Middle frontal gyrus (tissue), 1 donor: ENCODE measurements around the gene CCDC159.
A peak's percentile ranks its signal among the peaks of the same experiment; 100 is the strongest.
"Not testable (repeated sequence)": the region's sequence is repeated elsewhere in the genome, so short reads cannot be mapped to it uniquely, and the experiment has no call there.

Experiments used
- DNase-seq: peaks from one replicate; pipeline ENCODE4 v3.0.0-alpha.2; 2015; ENCODE audit warnings: low spot score; ENCODE audit errors: extremely low spot score

The CCDC159 gene, protein sequence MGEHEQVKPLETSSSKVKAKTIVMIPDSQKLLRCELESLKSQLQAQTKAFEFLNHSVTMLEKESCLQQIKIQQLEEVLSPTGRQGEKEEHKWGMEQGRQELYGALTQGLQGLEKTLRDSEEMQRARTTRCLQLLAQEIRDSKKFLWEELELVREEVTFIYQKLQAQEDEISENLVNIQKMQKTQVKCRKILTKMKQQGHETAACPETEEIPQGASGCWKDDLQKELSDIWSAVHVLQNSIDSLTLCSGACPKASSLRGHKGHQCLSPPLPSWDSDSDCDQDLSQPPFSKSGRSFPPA

DNA sequence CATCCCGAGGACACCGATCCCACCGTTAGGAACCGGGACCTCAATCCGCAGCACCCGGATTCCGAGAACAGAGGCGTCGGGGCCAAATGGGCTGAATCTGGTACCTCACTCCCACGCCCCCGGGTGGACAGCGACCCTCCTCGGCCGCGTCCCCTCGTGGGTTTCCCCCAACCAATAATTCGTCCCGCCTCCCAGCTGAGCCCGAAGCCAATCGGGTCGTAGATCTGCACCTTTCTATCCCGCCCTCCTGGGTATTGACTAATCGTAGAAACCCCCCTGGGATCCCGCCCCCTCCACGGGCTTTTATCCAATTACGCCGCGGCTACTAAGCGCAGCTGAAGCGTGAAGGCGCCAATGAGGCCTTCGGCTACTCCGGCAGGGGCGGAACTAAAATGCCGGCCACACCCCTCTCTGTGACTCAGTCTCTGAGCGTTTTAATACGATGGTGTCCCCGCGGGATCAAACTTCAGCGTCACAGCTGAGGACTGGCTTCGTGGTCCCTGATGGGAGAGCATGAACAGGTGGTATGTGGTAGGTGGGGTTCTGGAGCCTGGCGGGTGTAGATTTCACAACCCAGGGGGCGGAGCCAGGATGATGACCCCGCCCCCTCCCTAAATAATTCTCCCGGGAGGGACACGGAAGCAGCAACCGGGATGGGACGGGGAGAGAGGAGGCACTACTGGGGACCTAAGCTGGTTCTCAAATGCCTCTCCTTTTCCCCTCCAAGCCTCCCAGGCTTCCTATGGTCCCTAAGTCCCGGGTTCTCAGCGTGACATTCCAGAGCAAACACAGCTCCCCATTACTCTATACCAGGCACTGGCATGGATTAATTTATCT lies at the start of gene CCDC159, which contains the start of gene TMEM205:
Gene CCDC159, plus strand, starts transcription at position 416 of the 837 bp plus-strand sequence. Its CDS starts 88 bp downstream, at position 504.
Gene TMEM205, minus strand, starts transcription at position 165 of the 837 bp plus-strand sequence. CDS start 649 bp downstream, outside the sequence.
- DNase-seq = peak; percentile 99

- no peak for DNase-seq
Observed at GRCh38 chr19:11299946-11300810, 46.1 kb upstream of the CCDC159 start.

DNA sequence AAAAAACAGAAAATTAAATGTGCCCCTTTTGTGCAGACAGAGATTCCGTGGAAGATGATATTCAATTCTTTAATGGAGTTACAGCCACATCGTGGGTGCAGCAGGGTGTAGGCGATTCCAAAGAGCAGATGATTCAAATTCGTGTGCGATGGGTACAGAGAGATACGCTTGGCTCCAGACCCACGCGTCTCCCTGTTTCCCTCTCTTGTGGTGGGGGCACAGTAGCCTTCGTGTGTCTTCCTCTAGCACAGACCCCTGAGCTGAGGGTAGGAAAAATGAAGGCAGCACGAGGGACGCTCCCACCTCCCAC lies 45.6 kb upstream of the CCDC159 start:
- no peak for DNase-seq

DNA sequence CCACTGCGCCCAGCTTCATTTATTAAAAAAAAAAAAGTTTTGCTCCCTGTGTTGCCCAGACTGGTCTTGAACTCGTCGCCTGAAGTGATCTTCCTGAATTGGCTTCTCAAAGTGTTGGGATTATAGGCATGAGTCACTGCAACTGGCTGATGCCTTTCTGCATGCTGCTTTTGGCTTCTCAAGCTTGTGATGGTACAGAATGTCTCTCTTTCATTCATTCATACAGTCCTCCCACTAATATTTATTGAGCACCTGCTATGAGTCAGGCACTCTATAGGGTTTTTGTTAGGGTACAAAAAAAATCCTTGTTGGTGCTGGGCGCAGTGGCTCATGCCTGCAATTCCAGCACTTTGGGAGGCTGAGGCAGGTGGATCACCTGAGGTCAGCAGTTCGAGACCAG lies 41.4 kb upstream of the CCDC159 start:
- DNase-seq = no peak

DNA sequence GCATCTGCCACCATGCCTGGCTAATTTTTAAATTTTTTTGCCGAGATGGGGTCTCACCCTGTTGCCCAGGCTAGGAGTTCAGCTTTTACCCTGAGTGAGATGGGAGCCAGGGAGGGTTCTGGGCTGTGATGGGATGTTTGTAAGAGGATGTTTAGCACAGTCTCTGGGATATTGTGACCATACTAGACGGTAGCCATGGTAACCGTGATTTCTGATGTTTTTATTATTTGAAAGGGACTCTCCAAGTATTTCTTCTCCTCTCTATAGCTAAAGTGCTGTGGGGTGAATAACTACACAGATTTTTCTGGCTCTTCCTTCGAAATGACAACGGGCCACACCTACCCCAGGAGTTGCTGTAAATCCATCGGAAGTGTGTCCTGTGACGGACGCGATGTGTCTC lies 40.0 kb upstream of the CCDC159 start:
- DNase-seq = no peak

DNA sequence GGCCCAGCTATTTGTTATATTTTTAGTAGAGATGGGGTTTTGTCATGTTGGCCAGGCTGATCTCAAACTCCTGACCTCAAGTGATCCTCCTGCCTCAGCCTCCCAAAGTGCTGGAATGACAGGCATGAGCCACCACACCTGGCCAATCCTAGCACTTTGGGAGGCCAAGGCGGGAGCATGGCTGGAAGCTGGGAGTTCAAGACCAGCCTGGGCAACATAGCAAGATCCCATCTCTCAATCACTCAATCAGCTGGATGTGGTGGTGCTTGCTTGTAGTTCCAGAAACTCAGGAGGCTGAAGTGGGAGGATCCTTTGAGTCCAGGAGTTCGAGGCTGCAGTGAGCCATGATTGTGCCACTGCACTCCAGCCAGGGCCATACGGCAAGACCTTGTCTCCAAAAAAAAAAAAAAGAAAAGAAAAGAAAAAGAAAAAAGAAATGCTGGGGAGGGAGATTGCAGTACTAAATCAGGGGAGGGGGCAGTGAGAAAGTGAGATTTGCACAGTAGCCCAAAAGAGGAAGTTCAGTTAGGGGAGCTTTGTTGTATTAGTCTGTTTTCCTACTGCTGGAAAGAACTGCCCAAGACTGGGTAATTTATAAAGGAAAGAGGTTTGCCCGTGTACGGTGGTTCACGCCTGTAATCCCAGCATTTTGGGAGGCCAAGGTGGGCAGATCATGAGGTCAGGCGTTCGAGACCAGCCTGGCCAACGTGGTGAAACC lies 25.9 kb upstream of the CCDC159 start:
- not testable (repeated sequence) for DNase-seq

DNA sequence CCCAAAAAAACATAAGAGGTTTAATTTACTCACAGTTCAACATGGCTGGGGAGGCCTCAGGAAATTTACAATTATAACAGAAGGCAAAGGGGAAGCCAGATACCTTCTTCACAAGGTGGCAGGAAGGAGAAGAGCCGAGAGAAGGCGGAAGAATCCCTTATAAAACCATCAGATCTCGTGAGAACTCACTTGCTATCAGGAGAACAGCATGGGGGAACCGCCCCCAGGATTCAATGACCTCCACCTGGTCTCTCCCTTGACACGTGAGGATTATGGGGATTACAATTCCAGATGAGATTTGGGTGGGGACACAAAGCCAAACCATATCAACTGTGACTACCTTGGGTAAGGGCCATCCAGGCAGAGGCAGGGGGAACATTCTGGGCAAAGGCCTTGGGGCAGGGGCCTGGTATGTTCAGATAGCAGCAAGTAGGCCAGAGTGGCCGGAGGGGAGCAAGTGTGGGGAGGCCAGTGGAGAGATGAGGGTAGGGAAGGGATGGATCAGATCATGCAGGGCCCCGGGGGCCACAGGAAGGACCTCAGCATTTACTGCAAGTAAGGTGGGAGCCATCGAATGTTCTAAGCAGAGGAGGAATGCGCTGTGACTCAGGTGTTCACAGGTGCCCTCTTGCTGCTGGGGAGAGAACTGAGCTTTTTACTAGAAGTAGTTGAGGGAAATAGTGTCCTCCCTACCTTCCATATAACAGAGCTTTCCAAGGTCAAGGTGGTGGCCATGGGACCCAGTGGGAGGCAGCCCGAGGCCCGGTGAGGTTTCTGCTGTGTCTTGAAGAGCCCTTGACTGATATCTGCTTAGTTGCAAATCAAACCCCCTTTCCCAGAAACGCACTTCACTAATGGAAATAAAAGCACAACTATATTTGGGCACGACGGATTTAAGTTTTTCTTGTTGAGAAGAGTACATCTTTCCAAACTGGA lies 24.9 kb upstream of the CCDC159 start:
- no peak for DNase-seq

DNA sequence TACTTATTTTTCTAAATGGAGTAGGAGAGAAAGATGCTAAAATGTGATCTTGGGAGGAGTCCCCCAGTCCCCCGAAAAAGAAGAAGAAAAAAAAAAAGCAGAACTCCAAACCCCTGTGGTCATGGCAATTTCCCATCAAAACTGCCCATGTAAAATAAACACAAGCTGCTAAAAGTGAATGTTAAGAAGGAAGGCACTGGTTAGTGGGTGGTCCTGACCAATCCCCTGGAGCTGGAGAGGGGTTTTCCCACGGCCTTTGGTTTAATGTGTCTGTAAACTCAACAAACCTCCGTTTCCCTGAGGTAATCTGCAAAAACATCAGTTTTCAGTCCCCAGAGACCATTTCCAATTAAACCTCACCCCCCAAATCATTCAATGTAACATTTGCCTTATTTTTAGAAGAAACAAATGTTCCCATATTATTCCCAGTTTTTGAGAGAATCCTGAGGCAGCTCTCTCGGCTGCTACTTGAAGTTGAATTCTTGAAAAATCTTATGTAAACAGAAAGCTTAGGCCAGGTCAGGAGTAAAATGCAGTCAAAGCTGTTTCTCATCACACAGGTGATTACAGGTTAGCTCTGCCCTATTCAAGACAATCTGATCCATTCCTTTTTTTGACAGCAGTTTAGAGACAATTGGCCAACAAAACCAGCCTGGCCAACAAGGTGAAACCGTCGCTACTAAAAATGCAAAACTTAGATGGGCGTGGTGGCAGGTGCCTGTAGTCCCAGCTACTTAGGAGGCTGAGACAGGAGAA lies 23.9 kb upstream of the CCDC159 start:
- DNase-seq = no peak

GRCh38 chr19:11323601-11324078 lies 22.7 kb upstream of the CCDC159 start:
- DNase-seq = no peak

DNA sequence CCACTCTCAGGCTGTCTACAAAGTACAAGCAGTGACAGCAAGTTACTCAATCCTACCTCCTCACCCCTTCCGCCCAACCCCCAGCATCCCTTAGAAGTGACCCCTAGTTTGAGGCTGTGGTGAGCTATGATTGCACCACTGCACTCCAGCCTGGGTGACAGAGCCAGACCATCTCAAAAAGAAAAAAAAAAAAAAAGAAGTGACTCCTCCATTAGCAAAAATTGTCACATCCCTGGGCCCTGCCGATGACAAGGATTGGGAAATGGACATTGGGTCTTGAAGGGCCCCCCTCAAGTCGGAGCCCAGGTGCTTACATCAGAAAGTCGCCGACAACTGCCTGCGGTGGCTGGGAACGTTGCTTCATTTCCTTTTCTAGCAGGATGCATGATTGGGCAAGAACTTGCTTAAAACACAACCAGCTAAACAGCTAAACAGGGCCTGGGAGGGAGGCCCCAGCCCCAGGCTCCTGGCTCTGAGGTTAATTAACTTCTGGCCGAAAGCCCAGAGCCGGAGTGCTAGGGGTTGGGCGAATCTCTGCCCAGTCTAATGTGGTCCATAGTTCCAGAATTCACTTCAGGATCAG lies 22.1 kb upstream of the CCDC159 start:
- peak; percentile 38 for DNase-seq

- no peak for DNase-seq
Observed at GRCh38 chr19:11324748-11325389, 21.4 kb upstream of the CCDC159 start.

GRCh38 chr19:11325544-11325943 lies 20.8 kb upstream of the CCDC159 start:
- DNase-seq = no peak

DNA sequence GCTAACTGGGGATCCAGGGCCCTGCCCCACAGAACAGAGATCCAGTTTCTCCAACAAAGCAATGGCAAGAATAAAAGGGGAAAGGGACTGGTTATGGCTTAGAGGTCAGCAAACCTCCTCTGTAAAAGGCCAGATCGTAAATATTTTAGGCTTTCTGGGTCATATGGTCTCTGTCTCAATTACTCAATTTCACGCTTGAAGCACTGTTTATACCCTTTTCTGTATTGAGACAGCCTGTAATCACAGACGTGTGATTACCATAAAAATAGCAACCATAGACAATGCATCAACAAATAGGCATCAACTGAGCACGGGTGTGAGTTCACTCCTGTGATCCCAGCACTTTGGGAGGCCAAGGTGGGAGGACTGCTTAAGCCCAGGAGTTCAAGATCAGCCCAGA lies 16.2 kb upstream of the CCDC159 start:
- no peak for DNase-seq

GRCh38 chr19:11331502-11331901 lies 14.8 kb upstream of the CCDC159 start:
- no peak for DNase-seq

- no peak for DNase-seq
Observed at GRCh38 chr19:11332822-11333221, 13.5 kb upstream of the CCDC159 start.

DNA sequence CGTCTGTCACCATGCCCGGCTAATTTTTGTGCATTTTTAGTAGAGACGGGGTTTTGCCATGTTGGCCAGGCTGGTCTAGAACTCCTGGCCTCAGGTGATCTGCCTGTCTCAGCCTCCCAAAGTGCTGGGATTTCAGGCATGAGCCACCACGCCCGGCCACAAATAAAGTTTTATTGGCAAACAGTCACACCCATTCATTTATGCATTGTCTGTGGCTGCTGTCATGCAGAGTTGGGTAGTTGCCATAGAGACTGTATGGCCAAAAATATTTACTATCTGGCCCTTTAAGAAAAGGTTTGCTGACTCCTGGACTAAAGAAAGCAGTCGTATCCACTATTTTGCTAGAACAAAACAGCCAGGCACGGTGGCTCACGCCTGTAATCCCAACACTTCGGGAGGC lies 12.5 kb upstream of the CCDC159 start:
- DNase-seq = not testable (repeated sequence)

- no peak for DNase-seq
Observed at GRCh38 chr19:11335449-11336146, 10.7 kb upstream of the CCDC159 start.

GRCh38 chr19:11337080-11337479 lies 9.2 kb upstream of the CCDC159 start:
- DNase-seq = no peak
